DND-41 (cell line): Measurements from ENCODE around the gene LY6G6C.

ENCODE experiments used
- CTCF ChIP-seq: IDR thresholded peaks from 2 replicates; pipeline ENCODE4 v1.5.1; 2012; ENCODE audit warnings: borderline replicate concordance, low read length, moderate library complexity, mild to moderate bottlenecking; ENCODE audit not compliant: poor library complexity, severe bottlenecking; ENCODE audit errors: extremely low read depth
- EZH2 ChIP-seq: IDR thresholded peaks from 3 replicates; pipeline ENCODE4 v1.6.1; 2012; ENCODE audit warnings: borderline replicate concordance, low read depth, mild to moderate bottlenecking, moderate library complexity, low read length, inconsistent platforms; ENCODE audit not compliant: severe bottlenecking

- TF ChIP-seq CTCF (no peak), EZH2 (no peak)
Observed at GRCh38 chr6:31713991-31714684, 7.4 kb downstream of the LY6G6C start.
